AG08396 (cell line): ENCODE data around the gene NCS1.
A peak's percentile ranks its signal among the peaks of the same experiment; 100 is the strongest.

Experiments used
- DNase-seq: peaks from one replicate; pipeline ENCODE4 v3.0.0; 2012; ENCODE audit warnings: low spot score, mixed read lengths

Gene NCS1

GRCh38 chr9:130195638-130196037, 23.4 kb downstream of the NCS1 start:
- no peak for DNase-seq

GRCh38 chr9:130196643-130197042, 24.4 kb downstream of the NCS1 start:
- no peak for DNase-seq

GRCh38 chr9:130197386-130197785, 25.2 kb downstream of the NCS1 start:
- no peak for DNase-seq

DNA sequence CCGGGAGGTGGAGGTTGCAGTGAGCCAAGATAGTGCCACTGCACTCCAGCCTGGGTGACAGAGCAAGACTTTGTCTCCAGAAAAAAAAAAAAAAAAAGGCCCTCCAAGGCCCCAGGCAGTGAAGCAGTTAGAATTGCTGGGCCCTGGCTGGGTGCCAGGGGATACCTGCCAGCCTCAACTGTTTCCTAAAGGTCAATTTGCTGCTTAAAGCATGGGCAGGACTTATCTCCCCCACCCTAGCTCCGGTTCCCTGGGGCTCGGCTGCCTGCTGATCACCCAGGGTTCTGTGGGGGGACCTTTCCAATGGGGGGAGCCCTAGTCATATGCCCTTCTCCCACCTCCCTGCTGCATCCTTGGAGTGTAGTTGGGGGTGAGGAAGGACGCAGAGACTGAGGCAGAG, 25.7 kb downstream of the NCS1 start:
- DNase-seq, result no peak

DNA sequence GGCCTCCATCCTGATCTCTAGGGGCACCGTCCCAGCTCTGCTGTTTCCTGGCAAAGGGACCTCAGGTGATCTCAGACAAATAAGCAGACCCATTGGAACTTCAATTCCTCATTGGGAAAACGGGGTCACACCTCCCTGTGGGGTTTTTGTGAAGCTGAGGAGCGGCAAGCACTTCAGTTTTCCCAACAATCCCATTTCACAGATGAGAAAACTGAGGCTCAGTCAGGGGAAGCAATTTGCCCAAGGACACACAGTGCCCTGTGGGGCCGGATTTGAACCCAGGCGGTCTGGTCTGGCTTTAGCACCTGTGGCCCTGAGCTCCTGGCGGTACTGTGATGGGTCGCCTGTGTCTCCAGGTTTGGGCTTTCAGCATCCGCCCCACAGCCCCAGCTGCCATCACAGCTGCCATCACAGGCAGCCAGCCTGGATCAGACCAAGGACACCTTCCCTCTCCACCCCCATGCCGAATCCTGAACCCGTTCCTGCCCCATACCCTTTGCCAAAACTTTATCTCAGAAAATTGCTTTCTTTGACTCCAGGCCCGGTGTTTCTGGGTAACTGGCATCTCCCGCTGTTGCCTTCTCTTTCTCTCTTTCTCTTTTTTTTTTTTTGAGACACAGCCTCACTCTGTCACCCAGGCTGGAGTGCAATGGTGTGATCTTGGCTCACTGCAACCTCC, 26.4 kb downstream of the NCS1 start:
- no peak for DNase-seq

GRCh38 chr9:130199605-130200004, 27.4 kb downstream of the NCS1 start:
- peak; percentile 90 for DNase-seq

DNA sequence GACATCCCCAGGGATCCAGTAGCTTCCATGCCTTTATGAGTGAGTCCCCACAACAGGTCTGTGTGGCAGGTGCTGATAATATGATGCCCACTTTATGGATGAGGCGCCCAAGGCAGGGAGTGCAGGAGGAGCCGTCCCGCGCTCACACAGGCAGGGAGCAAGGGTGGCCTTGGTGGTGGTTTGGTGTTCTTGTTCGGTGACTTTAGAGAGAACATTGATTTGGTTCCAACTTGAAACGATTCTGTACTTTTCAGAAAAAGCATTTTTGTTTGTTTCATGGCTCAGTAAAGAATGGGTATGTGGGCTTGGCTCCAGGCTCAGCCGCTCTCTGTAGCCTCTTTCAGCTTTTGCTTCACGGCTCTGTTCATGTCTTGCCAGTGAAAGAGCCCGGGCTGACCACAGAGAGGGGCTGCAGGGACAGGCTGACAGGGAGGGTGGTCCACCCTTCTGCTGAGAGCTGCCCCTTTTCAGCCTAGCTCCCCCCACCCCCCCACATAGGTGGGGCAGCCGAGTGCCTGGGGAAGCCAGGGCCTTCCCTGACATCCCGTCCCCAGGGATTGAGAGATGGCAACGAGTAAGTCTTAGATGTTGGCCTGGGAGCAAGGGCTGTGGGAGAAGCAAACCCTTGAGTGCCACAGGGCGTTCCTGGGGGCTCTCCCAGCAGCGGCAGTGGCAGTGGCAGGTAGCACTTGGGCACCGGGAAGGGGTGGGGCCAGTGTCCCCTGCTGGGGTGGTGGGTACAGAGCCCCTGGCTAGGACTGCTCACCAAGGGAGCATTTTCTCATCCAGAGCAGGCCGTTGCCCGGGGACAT, 28.0 kb downstream of the NCS1 start:
- DNase-seq, result no peak

GRCh38 chr9:130201399-130201873, 29.2 kb downstream of the NCS1 start:
- no peak for DNase-seq

DNA sequence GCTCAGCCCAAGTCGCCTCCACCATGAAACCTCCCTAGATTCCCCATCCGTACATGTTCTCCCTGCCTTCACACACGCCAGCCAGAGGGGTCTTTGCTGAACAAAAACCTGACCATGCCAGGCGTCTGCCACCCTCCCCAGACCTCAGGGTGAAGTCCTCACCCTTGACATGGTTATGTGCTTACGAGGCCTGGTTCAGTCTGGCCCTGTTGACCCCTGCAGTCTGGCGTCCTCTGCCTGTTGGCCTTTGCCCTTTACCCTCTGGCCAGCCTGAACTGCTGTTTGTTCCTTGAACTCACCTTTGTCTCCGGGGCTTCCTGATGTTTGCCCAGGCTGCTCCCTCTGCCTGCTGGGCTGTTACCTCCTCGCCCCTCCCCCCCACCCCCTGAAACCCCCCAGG, 29.8 kb downstream of the NCS1 start:
- DNase-seq, result no peak

DNA sequence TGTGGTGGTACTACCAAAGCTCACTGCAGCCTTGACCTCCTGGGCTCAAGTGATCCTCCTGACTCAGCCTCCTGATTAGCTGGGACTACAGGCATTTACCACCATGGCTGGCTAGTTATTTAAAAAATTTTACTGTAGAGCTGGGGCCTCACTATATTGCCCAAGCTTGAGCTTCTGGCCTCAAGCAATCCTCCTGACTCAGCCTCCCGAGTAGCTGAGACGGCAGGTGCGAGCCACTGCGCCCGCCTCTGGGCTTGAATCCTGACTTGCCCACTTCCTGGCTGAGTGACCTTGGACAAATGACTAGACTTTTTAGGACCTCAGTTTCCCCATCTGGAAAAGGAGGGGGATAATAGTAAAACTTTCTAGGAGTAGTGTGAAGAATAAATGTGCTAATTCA, 32.1 kb downstream of the NCS1 start:
- no peak for DNase-seq

GRCh38 chr9:130204959-130205358, 32.8 kb downstream of the NCS1 start:
- no peak for DNase-seq

DNA sequence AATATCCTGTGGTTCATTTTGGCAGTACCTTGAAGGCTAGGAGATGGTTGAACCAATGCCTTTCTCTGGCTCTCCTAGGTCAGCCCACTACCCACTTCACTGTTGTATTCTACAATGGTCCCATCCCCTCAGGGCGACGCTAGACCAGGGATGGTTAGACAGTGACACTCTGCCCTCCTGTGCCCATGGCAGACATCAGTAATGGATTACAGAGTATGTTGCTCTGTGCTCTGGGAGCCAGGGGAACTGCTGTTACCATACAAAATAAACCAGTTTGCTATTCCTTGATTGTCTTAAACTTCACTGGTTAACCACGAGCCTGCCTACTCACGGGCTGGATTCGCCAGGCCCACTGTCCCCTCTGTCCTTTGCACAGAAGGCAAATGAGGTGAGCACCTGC, 33.7 kb downstream of the NCS1 start:
- no peak for DNase-seq

DNA sequence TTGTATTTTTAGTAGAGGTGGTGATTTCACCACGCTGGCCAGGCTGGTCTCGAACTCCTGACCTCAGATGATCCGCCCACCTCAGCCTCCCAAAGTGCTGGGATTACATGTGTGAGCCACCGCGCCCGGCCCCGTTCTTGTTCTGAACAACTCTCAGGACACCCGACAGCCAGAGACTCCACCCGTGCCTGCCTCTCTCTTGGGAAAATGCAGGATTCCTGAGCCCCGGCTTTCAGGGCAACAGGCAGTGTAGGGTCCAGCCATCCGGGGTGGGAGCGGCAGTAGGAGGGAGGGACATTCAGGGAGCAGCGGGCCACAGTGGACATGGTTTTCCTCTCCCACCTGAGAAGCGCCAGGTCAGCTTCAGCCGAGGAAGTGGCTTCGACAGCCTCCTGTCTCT, 34.4 kb downstream of the NCS1 start:
- no peak for DNase-seq

- no peak for DNase-seq
Observed at GRCh38 chr9:130207241-130207992, 35.2 kb downstream of the NCS1 start.

DNA sequence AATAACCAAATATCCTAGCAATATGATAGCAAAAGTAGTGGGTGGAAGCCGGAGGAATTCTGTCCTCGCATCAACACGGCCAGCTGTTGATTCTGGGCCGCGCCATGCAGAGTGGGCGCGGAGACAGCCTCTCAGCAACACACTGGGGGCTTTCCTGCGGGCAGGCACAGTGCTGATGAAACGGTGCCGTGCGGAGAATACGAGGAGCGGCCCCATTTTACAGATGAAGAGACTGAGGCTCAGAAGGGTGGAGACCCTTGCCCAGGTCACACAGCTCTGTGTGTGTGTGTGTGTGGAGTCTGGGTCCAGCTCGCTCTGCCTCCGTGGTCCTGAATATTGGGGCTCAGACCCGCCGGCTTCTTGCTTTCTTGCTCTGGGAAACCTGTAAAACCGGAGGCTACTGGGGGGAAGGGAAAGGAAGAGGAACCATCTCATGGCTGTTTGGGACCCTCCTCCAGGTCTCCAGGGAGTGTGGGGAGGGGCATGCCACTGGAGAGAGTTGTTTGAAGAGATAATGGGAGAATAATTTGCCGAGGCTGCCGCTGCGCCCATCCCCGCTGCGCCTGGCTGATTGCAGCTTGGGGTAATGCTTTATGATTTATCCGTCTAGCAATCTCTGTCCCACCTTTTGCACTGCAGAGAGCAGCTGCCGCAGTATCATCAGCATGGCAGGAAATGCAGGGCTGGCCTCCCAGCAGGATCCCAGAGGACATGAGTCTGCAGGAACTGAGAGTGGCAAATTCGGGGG, 36.6 kb downstream of the NCS1 start:
- no peak for DNase-seq

DNA sequence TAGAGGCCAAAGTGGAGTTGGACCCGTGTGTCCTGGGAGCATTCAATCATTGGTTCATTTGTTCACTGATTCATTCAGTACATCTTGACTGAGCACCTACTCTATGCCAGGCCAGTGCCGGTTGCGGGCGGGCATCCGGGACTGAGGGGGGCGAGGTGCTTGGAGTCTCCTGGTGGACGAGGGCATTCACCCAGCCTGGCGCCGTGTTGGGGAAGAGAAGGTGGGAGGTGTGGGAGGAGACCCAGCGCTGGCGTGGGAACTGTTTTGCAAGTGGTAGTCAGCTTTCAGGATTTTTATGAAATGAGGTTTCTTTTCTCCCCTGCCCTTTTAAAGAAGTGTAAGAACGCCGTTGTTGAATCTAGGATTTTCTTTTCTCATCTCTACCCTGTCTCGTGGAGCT, 37.2 kb downstream of the NCS1 start:
- DNase-seq, result no peak

GRCh38 chr9:130211548-130212226, 39.5 kb downstream of the NCS1 start:
- no peak for DNase-seq

- no peak for DNase-seq
Observed at GRCh38 chr9:130212543-130213297, 40.5 kb downstream of the NCS1 start.

- DNase-seq, result no peak
Observed at GRCh38 chr9:130213911-130214761, 41.9 kb downstream of the NCS1 start.
